Stomach (tissue), 4 donors: ENCODE results near the gene FAM83B.

Experiments used
- CTCF ChIP-seq, 7 experiments: fragments of 450-650 bp in 4 of 7; fragments of 200-600 bp in 3 of 7; sonication (generic) in 3 of 7; IDR thresholded peaks; one replicate each; pipeline ENCODE4 v1.5.1; 2016 to 2019; ENCODE audit warnings: antibody characterized with exemption in 7 of 7, control low read depth in 2 of 7, mild to moderate bottlenecking in 1 of 7
- EP300 ChIP-seq: sonication (generic); formaldehyde crosslinking; IDR thresholded peaks from one replicate; pipeline ENCODE4 v1.6.1; 2017; ENCODE audit warnings: antibody characterized with exemption
- POLR2A ChIP-seq, 4 donors: fragments of 450-650 bp; IDR thresholded peaks; one replicate each; pipeline ENCODE4 v1.6.1; 2016; ENCODE audit warnings: antibody characterized with exemption in 4 of 4, control low read depth in 2 of 4, mild to moderate bottlenecking in 1 of 4, moderate library complexity in 1 of 4

GRCh38 chr6:54893818-54894217 is 47.2 kb downstream of the FAM83B start:
- no peak for TF ChIP-seq CTCF (IDR thresholded peaks at IDR 0.05)
- TF ChIP-seq POLR2A (IDR thresholded peaks at IDR 0.05), result no peak
- TF ChIP-seq EP300, result no peak
